HL-60 (cell line): ENCODE results near the gene PGAP3.

ENCODE experiments used
- DNase-seq, 2 experiments: peaks; one replicate each; pipeline ENCODE4 v3.0.0-alpha.2; 2010 to 2020; ENCODE audit warnings: low read depth in 1 of 2, low spot score in 1 of 2
- H3K27ac ChIP-seq: fragments of 250-450 bp; sonication (Bioruptor Pico); replicated peaks from 2 replicates; pipeline ENCODE4 v1.5.1; 2020; ENCODE audit warnings: mild to moderate bottlenecking, moderate library complexity
- H3K27me3 ChIP-seq: fragments of 250-450 bp; sonication (Bioruptor Pico); 2 replicates; pipeline ENCODE4 v1.5.1; 2021; ENCODE audit warnings: mild to moderate bottlenecking, moderate library complexity; ENCODE audit not compliant: insufficient read depth, poor library complexity, severe bottlenecking
- H3K4me3 ChIP-seq: replicated peaks from 2 replicates; pipeline ENCODE4 v1.5.1; 2011; ENCODE audit warnings: mild to moderate bottlenecking, control low read depth, low read length; ENCODE audit not compliant: insufficient read depth
- GABPA ChIP-seq: IDR thresholded peaks from 2 replicates; pipeline ENCODE4 v1.6.1; 2012; ENCODE audit warnings: low read depth
- POLR2AphosphoS5 ChIP-seq: IDR thresholded peaks from 2 replicates; pipeline ENCODE4 v1.6.1; 2012; ENCODE audit warnings: low read depth
- SPI1 ChIP-seq: IDR thresholded peaks from 2 replicates; pipeline ENCODE4 v1.6.1; 2012; ENCODE audit warnings: low read depth, mild to moderate bottlenecking, borderline replicate concordance
- long read RNA-seq: library from polyadenylated mRNA; unstranded; transcript quantifications from one replicate; pipeline ENCODE4 v2.0.0, GENCODE V29; 2020
- TF ChIP-seq, protein P1 (sequence below): IDR thresholded peaks from 2 replicates; pipeline ENCODE4 v1.6.1; 2012; ENCODE audit warnings: low read depth; ENCODE audit not compliant: insufficient replicate concordance
- TF ChIP-seq, protein P2 (sequence below): IDR thresholded peaks from one replicate; pipeline ENCODE4 v1.5.1; 2011; ENCODE audit warnings: low read length, control low read depth, inconsistent platforms; ENCODE audit not compliant: insufficient read depth

Gene PGAP3, protein sequence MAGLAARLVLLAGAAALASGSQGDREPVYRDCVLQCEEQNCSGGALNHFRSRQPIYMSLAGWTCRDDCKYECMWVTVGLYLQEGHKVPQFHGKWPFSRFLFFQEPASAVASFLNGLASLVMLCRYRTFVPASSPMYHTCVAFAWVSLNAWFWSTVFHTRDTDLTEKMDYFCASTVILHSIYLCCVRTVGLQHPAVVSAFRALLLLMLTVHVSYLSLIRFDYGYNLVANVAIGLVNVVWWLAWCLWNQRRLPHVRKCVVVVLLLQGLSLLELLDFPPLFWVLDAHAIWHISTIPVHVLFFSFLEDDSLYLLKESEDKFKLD
- long read RNA-seq, partial matches to known transcripts = 1 of 20 reads
- long read RNA-seq, other reads (novel, unspliced or antisense) = 10 of 20 reads

DNA sequence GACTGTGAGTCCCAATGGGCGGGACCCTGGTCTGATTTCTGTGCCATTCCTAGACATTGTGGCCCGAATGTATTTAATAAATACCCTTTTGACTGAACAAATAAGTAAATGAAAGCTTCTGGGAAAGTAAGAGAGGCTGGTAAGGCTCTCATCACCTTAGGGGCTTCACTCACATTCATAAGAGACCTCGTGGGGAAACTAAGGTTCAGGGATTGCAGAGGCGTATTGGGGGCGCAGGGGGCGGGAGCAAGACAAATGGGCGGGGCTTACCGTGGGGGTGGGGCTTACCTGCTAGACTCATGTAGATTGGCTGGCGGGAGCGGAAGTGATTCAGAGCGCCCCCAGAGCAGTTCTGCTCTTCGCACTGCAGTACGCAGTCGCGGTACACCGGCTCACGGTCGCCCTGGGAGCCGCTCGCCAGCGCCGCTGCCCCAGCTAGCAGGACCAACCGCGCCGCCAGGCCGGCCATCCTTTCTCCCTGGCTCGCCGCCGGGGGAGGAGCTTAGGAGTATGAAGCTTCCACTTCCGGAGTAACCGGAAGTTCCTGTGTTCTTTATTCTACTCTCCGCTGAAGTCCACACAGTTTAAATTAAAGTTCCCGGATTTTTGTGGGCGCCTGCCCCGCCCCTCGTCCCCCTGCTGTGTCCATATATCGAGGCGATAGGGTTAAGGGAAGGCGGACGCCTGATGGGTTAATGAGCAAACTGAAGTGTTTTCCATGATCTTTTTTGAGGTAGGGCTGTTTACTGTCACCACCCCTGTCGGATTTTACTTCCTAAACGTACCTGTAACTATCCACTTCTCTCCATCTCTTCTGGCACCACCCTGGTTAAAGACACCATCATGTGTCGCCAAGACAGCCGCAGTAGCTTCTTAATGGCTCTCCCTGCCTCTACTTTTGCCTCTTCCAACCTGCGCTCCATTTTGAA is at the start of gene PGAP3:
Gene PGAP3 (minus strand): TSS at position 512 of the 929 bp plus-strand sequence. CDS start 43 bp downstream, at position 469.
- Histone ChIP-seq H3K27me3 (no peaks in the 10 kb centered on the region), H3K27ac (peak within 1 kb of the TSS; percentile 79), H3K4me3 (peak within 1 kb of the TSS; percentile 71)
- TF ChIP-seq, protein P1, sequence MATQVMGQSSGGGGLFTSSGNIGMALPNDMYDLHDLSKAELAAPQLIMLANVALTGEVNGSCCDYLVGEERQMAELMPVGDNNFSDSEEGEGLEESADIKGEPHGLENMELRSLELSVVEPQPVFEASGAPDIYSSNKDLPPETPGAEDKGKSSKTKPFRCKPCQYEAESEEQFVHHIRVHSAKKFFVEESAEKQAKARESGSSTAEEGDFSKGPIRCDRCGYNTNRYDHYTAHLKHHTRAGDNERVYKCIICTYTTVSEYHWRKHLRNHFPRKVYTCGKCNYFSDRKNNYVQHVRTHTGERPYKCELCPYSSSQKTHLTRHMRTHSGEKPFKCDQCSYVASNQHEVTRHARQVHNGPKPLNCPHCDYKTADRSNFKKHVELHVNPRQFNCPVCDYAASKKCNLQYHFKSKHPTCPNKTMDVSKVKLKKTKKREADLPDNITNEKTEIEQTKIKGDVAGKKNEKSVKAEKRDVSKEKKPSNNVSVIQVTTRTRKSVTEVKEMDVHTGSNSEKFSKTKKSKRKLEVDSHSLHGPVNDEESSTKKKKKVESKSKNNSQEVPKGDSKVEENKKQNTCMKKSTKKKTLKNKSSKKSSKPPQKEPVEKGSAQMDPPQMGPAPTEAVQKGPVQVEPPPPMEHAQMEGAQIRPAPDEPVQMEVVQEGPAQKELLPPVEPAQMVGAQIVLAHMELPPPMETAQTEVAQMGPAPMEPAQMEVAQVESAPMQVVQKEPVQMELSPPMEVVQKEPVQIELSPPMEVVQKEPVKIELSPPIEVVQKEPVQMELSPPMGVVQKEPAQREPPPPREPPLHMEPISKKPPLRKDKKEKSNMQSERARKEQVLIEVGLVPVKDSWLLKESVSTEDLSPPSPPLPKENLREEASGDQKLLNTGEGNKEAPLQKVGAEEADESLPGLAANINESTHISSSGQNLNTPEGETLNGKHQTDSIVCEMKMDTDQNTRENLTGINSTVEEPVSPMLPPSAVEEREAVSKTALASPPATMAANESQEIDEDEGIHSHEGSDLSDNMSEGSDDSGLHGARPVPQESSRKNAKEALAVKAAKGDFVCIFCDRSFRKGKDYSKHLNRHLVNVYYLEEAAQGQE = peak; percentile 19
- TF ChIP-seq POLR2AphosphoS5 (no peak; the same call in 1 of the 2 replicates), SPI1 (peak; percentile 66; the same call in 1 of the 2 replicates), GABPA (peak; percentile 98)
- TF ChIP-seq, protein P2, sequence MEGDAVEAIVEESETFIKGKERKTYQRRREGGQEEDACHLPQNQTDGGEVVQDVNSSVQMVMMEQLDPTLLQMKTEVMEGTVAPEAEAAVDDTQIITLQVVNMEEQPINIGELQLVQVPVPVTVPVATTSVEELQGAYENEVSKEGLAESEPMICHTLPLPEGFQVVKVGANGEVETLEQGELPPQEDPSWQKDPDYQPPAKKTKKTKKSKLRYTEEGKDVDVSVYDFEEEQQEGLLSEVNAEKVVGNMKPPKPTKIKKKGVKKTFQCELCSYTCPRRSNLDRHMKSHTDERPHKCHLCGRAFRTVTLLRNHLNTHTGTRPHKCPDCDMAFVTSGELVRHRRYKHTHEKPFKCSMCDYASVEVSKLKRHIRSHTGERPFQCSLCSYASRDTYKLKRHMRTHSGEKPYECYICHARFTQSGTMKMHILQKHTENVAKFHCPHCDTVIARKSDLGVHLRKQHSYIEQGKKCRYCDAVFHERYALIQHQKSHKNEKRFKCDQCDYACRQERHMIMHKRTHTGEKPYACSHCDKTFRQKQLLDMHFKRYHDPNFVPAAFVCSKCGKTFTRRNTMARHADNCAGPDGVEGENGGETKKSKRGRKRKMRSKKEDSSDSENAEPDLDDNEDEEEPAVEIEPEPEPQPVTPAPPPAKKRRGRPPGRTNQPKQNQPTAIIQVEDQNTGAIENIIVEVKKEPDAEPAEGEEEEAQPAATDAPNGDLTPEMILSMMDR = no peak
- peak; percentile 82 to 90 for DNase-seq

- Histone ChIP-seq H3K27me3 (peaks cover 51% of the 10 kb centered on the region), H3K27ac (no peak overlapping the region)
- no peak for TF ChIP-seq SPI1
- TF ChIP-seq, protein P2 = no peak
- TF ChIP-seq, protein P1 = no peak
- TF ChIP-seq POLR2AphosphoS5 = no peak
- TF ChIP-seq GABPA = no peak
Measured at GRCh38 chr17:39737206-39737759, 49.4 kb upstream of the PGAP3 start.

GRCh38 chr17:39736319-39737165 is 48.7 kb upstream of the PGAP3 start:
- H3K4me3 ChIP-seq = no peak overlapping the region
- TF ChIP-seq GABPA = no peak
- TF ChIP-seq SPI1 = no peak
- TF ChIP-seq, protein P2 = no peak
- TF ChIP-seq, protein P1 = no peak
- TF ChIP-seq POLR2AphosphoS5 = no peak
- peaks cover 49% of the 10 kb centered on the region for H3K27me3 ChIP-seq
- no peak for DNase-seq
- H3K27ac ChIP-seq = no peak overlapping the region

More at GRCh38 chr17:39737206-39737759, 49.4 kb upstream of the PGAP3 start:
- no peak overlapping the region for H3K4me3 ChIP-seq
- no peak for DNase-seq
